Stimulated activated CD8-positive, alpha-beta memory T cell treated with anti-CD3 and anti-CD28 coated beads, Interleukin-12 subunit alpha, Interleukin-12 subunit beta, amount 100 ng/mL, for 24 hours (primary cell): ENCODE results near the gene B4GALNT2.
"Not testable (repeated sequence)": the region's sequence is repeated elsewhere in the genome, so short reads cannot be mapped to it uniquely, and the experiment has no call there.

ENCODE experiments used
- DNase-seq: peaks from one replicate; pipeline ENCODE4 v3.0.0-alpha.2; 2020; ENCODE audit errors: extremely low read depth

The B4GALNT2 gene, protein sequence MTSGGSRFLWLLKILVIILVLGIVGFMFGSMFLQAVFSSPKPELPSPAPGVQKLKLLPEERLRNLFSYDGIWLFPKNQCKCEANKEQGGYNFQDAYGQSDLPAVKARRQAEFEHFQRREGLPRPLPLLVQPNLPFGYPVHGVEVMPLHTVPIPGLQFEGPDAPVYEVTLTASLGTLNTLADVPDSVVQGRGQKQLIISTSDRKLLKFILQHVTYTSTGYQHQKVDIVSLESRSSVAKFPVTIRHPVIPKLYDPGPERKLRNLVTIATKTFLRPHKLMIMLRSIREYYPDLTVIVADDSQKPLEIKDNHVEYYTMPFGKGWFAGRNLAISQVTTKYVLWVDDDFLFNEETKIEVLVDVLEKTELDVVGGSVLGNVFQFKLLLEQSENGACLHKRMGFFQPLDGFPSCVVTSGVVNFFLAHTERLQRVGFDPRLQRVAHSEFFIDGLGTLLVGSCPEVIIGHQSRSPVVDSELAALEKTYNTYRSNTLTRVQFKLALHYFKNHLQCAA

DNA sequence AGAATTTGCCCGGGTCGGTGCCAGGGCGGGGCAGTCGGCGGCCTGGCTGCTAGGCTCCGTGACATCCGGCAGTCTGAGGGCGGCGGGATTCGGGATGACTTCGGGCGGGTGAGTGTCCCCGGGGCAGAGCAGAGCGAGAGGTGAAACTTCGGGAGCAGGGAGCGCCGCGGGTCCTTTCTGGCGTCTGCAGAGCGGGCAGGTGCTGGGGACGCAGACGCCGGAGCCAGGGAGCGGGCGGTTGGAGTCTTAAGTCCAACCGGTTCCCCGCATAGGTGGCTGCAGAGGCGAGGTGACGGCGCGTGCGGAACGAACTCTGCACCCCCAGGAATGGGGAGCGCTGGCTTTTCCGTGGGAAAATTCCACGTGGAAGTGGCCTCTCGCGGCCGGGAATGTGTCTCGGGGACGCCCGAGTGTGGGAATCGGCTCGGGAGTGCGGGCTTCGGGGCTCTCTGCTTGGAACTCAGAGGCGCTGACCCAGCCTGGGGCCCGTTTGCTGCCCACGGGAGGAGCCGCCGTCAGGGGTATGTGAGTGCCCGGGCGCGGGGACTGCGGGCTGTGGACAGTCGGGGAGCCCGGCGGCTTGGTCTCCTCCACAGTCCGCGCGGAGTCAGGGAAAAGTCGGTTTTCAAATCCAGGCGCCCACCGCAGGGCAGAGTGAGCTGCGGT, at the start of gene B4GALNT2:
B4GALNT2 (plus strand) TSS at position 71 of the 666 bp plus-strand sequence; CDS start at position 95, 24 bp downstream.
- no peak for DNase-seq

DNA sequence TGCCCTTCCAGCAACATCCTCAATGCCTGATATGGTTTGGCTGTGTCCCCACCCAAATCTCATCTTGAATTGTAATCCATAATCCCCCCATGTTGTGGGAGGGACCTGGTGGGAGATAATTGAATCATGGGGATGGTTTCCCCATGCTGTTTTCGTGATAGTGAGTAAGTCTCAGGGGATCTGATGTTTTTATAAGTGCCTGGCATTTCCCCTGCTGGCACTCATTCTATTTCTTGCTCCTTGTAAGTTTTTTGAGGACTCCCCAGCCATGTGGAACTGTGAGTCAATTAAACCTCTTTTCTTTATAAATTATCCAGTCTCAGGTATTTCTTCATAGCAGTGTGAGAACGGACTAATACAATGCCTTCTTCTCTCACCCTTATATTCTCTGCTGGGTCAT, 47.5 kb upstream of the B4GALNT2 start:
- DNase-seq, result not testable (repeated sequence)

DNA sequence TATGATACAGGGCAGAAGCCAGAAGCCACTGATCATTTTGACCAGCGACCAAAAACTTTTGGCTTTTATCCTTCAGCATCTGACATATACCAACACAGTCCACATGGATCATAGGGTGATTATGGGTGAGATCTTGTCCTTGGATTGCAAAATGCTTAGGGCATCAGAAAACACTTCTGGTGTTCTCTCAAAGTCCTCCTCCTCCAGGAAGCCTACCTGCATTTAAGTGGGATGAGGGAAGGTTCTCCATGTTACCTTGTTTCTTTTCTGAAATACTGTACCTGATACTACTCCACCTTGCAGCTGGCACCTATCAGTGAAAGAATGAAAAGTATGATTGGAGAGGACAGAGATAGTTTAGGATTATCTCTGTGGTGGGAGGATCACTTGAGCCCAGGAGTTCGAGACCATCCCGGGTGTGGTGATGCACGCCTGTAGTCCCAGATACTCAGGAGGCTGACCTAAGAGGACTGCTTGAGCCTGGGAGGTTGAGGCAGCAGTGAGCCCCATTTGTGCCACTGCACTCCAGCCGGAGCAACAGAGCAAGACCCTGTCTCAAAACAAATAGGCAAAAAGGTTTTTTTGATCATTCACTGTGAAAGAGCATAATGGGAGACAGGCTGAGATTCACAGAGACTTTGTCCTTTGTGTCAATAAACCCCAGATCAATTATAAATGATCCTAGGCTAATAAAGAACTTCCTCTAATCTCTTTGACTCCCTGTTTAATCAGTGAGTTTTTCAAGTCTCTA, 46.8 kb upstream of the B4GALNT2 start:
- no peak for DNase-seq

DNA sequence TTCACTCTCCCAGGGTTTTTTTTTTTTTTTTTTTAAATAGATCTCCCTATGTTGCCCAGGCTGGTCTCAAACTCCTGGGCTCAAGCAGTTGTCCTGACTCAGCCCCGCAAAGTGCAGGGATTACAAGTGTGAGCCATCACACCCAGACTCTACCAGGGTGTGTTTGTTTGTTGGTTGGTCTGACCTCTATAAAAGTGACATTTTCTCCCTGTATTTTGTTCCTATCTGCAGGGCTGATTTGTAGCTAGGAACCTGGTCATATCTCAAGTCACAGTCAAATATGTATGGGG, 46.3 kb upstream of the B4GALNT2 start:
- no peak for DNase-seq

DNA sequence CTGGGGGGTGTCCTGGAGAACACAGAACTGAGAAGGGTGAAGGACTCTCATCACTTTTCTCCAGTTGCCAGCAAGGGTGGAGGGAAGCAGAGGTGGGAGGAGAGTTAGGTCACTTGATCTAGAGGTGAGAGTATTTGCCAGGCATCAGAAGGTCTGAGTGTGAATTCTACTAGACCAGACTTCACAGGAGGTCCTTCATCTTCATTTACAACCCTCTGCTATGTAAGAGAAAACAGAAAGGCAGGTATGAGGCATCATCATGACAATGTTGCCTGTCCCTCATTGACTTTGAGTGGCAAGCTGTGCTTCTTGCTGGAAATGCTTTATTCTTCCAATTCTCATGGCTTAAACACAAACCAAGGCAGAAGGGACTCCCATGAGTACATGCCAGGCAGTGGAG, 45.9 kb upstream of the B4GALNT2 start:
- no peak for DNase-seq

DNA sequence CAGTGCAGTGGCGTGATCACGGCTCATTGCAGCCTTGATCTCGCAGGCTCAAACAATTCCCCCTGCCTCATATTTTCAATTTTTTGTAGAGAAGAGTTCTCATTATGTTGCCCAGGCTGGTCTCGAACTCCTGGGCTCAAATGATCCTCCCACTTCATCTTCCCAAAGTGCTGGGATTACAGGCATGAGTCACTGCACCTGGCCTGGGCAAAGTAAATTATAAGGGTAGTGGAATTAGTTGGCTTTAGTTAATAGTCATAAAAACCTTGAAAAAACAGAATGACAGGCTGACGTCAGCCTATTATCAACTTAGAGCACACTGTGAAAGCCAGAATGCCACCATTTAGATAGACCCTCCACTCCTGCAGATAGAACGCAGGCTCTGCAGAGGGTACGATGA, 43.5 kb upstream of the B4GALNT2 start:
- no peak for DNase-seq

DNA sequence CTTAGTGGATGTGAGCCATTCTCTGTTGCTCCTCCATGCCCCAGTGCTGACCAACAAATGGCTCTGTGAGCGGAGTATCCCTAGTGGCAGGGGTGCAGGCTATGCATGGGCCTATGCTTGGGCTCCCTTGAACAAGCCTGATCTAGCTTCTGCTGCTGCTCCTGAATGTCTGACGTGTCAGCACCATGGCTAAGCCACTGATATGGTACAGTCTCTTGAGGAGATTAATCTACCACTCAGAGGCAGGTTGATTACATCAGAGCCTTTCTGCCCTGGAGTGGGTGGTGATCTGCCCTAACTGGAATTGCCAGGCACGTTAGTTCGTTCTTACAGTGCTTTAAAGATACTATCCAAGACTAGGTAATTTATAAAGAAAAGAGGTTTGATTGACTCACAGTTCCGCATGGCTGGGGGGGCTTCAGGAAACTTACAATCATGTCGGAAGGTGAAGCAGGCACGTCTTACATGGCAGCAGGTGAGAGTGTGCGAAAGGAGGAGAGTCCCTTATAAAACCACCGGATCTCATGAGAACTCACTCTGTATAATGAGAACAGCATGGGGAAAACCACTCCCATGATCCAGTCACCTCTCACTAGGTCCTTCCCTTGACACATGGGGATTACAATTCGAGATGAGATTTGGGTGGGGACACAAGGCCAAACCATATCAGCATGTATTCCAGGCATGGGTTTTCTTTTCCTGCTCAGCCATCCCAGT, 41.5 kb upstream of the B4GALNT2 start:
- no peak for DNase-seq

DNA sequence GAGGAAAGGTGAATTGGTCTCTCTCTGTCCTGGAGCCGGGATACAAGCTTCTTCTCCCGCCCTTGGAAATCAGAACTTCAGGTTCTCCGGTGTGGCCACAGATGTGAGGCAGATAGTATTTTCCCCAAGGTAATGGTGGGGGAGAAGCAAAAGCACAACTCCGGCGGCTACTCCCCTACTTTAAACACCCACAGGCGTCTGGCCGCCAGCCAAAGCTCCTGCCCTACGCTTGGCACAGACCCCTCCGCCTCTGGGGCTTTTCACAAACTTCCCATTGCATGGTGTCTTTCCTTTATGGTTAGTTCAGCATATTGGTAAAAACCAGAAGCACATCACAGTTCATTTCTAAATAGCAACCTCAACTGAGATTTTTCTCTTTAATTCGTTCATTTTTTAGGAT, 39.4 kb upstream of the B4GALNT2 start:
- no peak for DNase-seq

DNA sequence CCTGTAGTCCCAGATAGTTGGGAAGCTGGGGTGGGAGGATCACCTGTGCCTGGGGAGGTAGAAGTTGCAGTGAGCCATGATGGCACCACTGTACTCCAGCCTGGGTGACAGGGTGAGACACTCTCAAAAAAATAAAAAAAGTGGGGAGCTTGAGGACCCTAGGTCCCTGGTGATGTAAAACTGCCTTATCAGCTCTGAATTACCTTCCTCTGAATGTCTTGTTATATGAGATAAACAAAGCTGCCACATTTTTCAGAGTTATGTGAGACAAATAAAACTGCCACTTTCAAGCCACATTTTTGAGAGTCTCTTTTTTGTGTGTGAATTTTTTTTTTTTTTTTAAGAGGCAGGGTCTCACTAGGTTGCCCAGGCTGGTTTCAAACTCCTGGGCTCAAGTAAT, 32.0 kb upstream of the B4GALNT2 start:
- DNase-seq, result no peak

DNA sequence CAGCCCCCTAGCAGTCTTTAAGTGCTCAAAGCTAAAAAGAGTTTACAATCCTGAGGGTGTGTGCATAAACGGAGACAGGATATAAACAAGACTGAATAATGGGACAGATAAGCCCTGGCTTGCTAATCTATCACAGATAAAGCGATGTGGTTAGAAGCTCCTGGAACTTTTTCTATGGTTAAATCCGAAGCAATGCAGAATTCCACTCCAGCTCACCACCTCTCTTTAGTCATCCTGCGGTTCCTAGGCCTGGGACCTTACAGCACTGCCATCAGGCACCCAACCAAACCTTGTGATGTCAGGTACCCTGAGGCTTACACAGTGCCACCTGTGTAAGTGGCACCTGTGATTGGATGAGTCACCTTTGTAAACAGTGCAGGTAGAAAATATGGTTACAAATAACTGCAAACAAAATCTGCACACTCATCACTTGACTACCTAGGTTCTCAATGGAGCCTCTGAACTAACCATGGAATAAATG, 31.5 kb upstream of the B4GALNT2 start:
- DNase-seq, result no peak

DNA sequence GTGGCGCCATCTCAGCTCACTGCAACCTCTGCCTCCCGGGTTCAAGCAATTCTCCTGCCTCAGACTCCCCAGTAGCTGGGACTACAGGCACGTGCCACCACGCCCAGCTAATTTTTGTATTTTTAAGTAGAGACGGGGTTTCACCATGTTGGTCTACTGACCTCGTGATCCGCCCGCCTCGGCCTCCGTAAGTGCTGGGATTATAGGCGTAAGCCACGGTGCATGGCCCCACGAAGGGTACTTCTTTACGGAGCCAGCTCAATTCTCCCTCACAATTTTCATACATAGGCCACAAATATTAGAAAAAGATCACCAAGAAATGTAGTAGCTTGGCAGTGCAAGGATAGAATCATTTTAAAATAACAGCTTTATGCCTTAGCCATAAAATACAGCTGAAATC, 29.2 kb upstream of the B4GALNT2 start:
- DNase-seq, result not testable (repeated sequence)

DNA sequence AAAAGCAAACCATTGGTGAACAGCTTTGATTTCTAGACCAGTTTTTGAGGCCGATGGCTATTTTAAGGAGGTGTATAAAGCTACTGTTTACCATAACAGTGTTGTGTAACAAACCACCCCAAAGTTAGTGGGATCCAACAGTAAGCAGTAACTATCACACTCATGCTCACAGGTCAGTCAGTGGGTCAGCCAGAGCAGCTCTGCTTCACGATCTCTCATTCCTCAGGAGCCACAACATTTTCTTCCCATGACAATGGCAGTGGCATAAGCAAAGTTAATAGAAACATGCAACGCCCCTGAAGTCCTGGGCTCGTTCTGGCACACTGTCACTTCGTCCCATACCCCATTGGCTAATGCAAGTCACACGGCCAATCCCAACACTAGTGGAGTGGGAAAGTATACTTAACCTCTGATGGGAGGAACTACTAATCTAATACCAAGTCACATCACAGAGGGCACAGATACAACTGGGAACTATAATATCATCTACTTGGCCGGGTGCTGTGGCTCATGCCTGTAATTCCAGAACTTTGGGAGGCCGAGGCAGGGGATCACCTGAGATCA, 28.0 kb upstream of the B4GALNT2 start:
- DNase-seq, result no peak

DNA sequence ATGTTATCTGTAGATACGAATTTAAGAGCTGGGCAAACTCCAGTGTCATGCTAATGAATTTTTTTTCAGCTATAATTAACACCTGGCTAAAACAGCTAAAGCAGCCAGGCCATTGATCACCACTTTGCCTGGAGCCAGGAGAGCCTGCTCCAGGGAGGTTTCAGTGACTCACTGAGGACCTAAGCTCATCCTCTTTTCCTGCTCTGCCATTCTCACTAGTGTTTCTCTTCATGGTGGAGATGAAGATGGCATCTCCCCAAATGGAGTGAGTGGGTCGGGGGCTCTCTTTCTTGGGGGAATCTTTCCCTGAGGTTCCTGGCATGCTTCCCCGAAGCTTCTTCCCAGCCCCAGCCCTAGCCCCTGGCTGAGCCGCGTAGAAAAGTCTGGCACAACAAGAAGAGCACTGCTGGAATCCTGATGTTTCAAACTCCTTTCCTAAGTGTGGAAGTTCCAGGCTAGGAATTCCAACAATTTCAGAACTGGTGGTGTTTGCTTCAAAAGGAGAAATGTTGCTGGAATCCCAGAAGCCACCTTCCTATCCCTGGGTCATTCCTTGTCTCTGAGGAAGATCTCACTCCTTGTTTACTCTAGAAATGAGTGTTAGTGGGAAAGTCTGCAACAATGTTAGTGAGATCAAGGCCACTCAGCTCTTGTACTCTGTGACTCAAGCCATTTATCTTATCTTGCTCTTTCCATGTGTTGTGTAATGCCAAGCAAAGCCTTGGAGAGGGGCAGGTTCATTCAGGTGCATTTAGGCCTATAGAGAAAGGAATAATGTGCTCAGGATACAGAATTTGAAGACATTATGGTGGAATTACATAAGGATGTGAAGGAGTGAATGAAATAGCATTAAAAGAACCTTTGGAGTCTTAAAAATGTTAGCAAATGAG, 26.0 kb upstream of the B4GALNT2 start:
- DNase-seq, result no peak

DNA sequence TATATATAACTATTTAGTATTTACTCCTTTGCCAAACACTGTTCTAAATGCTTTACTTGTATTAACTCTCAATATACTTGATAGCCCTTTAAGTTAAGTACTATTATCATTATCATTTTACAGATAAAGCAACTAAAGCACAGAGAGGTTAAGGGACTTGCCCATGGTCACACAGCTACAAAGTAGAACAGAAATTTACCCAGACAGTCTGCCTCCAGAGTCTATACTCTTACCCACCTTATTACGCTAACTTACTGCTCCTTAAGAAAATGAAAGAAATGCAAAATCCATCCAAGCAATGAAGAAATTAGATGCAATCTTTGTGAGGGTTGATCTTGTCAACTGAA, 25.4 kb upstream of the B4GALNT2 start:
- no peak for DNase-seq

DNA sequence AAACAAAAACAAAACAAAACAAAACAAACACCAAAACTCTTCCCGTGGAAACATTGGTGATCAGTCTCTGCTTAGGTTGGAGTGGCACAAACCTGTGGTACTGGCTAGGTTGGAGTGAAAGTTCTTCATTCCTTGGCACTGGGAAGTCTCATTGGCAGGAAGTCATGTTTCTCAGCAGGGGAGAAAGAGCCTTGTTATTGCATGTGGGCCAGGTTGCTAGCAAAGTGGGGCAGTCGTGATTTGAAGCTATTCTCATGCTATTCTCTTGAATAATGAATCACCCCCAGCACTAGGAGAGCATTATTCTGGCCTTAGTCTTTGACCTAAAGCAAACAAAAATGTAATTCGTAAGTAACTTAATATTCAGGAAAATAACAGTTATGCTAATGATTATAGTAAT, 24.3 kb upstream of the B4GALNT2 start:
- no peak for DNase-seq

DNA sequence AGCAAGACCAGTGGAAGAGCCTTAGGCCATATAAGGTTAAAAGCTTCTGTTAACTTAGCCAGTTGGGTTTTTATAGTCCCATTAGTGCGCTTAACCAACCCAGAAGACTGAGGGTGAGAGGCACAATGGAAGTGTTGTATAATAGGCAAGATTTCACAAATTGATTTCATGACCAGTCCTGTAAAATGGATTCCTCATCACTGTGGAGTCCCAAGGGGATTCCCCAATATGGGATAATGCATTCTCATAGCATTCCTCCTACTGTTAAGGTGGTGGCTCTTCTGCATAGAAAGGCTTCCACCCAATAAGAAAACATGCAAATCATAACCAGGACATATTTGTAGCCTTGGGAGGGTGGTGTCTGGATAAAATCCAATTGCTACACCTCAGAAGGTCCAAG, 22.1 kb upstream of the B4GALNT2 start:
- no peak for DNase-seq

DNA sequence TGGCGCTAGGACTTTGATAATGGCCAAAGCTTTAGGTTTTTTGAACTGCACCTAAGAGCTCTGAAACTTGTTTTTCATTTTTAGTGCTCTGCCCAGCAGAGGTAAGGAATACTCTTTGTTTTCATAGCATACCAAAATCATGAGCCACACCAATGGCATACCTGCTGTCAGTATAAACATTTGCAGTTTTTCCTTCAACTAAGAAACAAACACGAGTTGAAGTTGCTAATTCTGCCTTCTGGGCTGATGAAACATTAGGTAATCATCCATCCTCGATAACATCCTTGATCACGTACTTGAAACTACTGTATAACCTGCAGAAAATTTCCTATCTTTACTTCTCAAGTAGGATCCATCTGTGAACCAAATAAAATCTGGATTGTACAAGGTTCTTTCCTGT, 20.6 kb upstream of the B4GALNT2 start:
- DNase-seq, result no peak

DNA sequence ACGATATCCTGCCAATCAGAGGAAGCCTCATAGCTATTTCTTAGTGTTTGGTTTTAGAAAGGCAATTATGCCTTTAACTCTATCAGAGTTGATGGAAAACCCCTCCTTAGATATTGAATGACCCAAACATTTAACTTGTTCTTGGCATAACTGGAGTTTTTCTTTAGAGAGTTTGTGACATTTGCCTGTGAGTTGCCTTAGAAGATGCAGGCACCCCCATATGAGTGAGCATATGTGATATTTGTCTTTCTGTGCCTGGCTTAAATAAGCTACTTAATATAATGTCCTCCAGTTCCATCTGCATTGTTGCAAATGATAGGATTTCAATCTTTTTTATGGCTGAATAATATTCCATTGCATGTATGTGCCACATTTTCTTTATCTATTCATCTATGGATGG, 19.6 kb upstream of the B4GALNT2 start:
- no peak for DNase-seq

DNA sequence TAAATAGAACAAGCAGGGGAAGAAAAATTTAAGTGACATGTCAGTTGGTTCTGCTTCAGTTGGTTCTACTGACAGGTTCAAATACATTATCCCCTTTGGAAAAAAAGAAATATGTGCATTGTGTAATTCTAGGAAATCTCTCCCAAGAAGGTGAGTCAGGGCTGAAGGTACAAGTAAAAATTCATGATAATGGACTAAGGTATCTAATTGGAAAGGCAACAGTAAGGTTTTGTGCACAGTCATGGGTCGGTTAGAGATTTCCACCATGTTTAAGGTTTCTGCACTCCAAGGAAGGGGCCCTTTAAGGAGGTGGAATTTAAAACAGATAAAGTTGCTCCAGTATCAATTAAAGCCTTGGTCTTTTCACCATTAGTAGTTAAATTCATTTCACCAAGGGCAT, 17.9 kb upstream of the B4GALNT2 start:
- no peak for DNase-seq

DNA sequence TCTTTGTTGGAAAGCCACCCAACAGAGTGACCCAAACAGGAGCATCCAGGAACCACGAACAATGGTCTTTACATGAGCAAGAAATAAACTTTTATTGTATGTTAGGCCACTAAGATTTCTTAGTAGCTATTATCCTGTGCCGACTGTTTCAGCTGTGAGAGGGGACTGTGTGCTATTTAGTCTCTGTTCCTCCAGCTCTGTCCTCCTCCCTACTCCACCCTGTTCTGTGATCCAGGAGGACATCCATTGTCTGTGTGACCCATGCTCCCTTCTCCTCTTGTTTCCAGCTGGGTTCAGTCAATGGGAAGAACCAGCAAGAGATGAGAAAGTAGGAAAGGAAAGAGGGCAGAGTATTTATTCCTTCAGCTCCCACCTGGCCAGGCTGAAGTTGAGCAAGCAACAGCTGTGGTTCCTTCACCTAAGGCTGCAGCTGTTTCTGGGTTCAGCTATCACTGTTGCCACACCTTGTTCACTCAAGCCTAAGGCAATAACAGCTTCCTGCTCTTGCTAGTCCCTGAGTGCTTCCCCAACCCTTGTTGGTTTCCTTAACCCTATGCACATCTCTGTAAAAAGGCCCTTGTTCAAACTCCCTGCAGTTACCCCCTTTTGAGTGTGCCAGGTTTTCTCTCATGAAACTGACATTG, 14.9 kb upstream of the B4GALNT2 start:
- DNase-seq, result no peak
